Heart right ventricle (tissue), 16 donors: ENCODE measurements around the gene TSPAN9. TPM values are rescaled to one million over a fixed set of nuclear protein-coding genes. Genes with fewer than 3 reads are reported as not detected.

Source experiments
- ATAC-seq, 8 donors: fragments of 200-7000 bp; cut with Tn5 transposase; one replicate each; pipeline ENCODE4 v1.9.1; 2020; ENCODE audit warnings: mild to moderate bottlenecking in 8 of 8, moderate library complexity in 8 of 8, moderate number of reproducible peaks in 1 of 8
- DNase-seq, 2 donors: peaks; one replicate each; pipeline ENCODE4 v3.0.0-alpha.2; 2020
- H3K27ac ChIP-seq, 10 donors: fragments of 200-600 bp; sonication (generic) in 2 of 10; one replicate each; pipeline versions ENCODE4 v1.5.0 to v1.8.0; 2020 to 2022; ENCODE audit warnings: mild to moderate bottlenecking in 3 of 10
- H3K27me3 ChIP-seq, 7 donors: fragments of 200-600 bp; one replicate each; pipeline ENCODE4 v1.8.0; 2021 to 2022; ENCODE audit warnings: mild to moderate bottlenecking in 2 of 7
- H3K36me3 ChIP-seq, 9 donors: fragments of 200-600 bp; sonication (generic) in 1 of 9; one replicate each; pipeline versions ENCODE4 v1.5.0 to v1.8.0; 2020 to 2022; ENCODE audit warnings: mild to moderate bottlenecking in 2 of 9
- H3K4me1 ChIP-seq, 9 donors: fragments of 200-600 bp; sonication (generic) in 1 of 9; one replicate each; pipeline versions ENCODE4 v1.5.0 to v1.8.0; 2020 to 2022; ENCODE audit warnings: mild to moderate bottlenecking in 4 of 9
- H3K4me3 ChIP-seq, 10 donors: fragments of 200-600 bp; sonication (generic) in 2 of 10; one replicate each; pipeline versions ENCODE4 v1.5.0 to v1.8.0; 2020 to 2022; ENCODE audit warnings: mild to moderate bottlenecking in 7 of 10, moderate library complexity in 2 of 10
- H3K9me3 ChIP-seq, 11 donors: fragments of 200-600 bp in 10 of 11; sonication (generic) in 2 of 11; one replicate each; pipeline versions ENCODE4 v1.5.0 to v1.8.0; 2013 to 2022; ENCODE audit warnings: mild to moderate bottlenecking in 2 of 11, control low read depth in 1 of 11, moderate library complexity in 1 of 11
- CTCF ChIP-seq, 9 donors: fragments of 200-600 bp; sonication (generic) in 2 of 9; IDR thresholded peaks; one replicate each; pipeline versions ENCODE4 v1.5.0 to v1.8.0; 2021 to 2022; ENCODE audit warnings: antibody characterized with exemption in 9 of 9, mild to moderate bottlenecking in 5 of 9, moderate library complexity in 1 of 9
- WGBS, 2 donors: extraction: QIAGEN DNeasy Blood & Tissue Kit; methylation state at CpG; one replicate each; pipeline ENCODE4 v1.1.7; 2013; ENCODE audit warnings: inconsistent platforms in 1 of 2; 5-methylcytosine and 5-hydroxymethylcytosine counted together
- intact Hi-C, 10 donors: fragments of 100-400 bp; cut with DNase I; formaldehyde crosslinking; loops; one replicate each; pipeline versions ENCODE4 v1.11.1 to v1.14.2; 2022
- polyA plus RNA-seq, 2 donors: library from polyadenylated mRNA; stranded (reverse); fragments of 200-250 nt; gene quantifications; one replicate each; pipeline ENCODE4 v1.2.3, GENCODE V29; 2013
- total RNA-seq, 10 donors: library from RNA; stranded (reverse); fragmentation: NEBNext Ultra II Directional in 3 of 10; extraction: Animal tissue kit (Norgen Biotek cat#: 25700) in 3 of 10; gene quantifications; one replicate each; pipeline versions ENCODE4 v1.2.1 to v1.2.4, GENCODE V29; 2021 to 2023
- donor health status: Arrhythmogenic right ventricular cardiomyopathy.
- donor health status: ischemic (EF 13 %, LVEDD 7.1; RV severe dilation, severe dysfunction).
- donor health status: healthy with polysubstance abuse.
- donor health status: DM: no; HTN: yes; CAD: no.
- donor health status: DM: no; HTN: no; CAD: no.
- donor health status: ischemic (EF 25% LVEDD 6.9; RV normal size, moderate dysfunction).
- donor health status: ischemic (EF 25% LVEDD 5.7; RV mildly dilated, moderate dysfunction).
- donor health status: healthy.
- donor health status: DM: yes; HTN: yes; CAD: no.
- donor health status: Ischemic cardiomyopathy.
- donor health status: ischemic (EF 35%, LVEDD 5.7; RV mildly dilated, moderate dysfunction).
- donor health status: nonischemic (EF 11% LVEDD 7.7; RV severe dilation, severe dysfunction).
- donor health status: DM: yes; HTN: yes; CAD: no.
- donor health status: PGD.
- donor health status: ischemic (EF 29% LVEDD 5.4; RV normal size, mild dysfunction).
- donor health status: nonischemic (EF 23%, LVEDD 6.1; RV moderate dilation, normal function).

Gene TSPAN9
- total and polyA plus RNA-seq, 12 donors = 63.0 to 401 (median 251) TPM

- H3K9me3 ChIP-seq = no peaks in the 10 kb centered on the region
- no peak for TF ChIP-seq CTCF (IDR thresholded peaks at IDR 0.05)
- no peaks in the 10 kb centered on the region for H3K36me3 ChIP-seq
- H3K27ac ChIP-seq = no peak overlapping the region
- intact Hi-C loops = loop anchor here in 8 of 10 donors (5.0 to 10.0 kb wide), 12 partner anchors 33 to 897 kb away; no protein-coding TSS in a partner anchor
- DNase-seq (no peak), ATAC-seq (no peak)
- no peak overlapping the region for H3K4me3 ChIP-seq
- 83% methylated on average over 30 of the region's 30 CpGs for WGBS, 2 donors
- H3K27me3 ChIP-seq = peaks cover 0 to 10% (median 0%) of the 10 kb centered on the region in 7 donors
- H3K4me1 ChIP-seq = peaks cover 0 to 14% (median 10%) of the 10 kb centered on the region in 9 donors
Observed at GRCh38 chr12:3304436-3305165, 227.4 kb downstream of the TSPAN9 start.

GRCh38 chr12:3305464-3305863, 228.3 kb downstream of the TSPAN9 start:
- TF ChIP-seq CTCF (IDR thresholded peaks at IDR 0.05) = no peak
- 95 to 96% methylated on average over 12 of the region's 12 CpGs for WGBS, 2 donors
- no peak overlapping the region for H3K27ac ChIP-seq
- H3K36me3 ChIP-seq = no peaks in the 10 kb centered on the region
- intact Hi-C loops = loop anchor here in 6 of 10 donors (5.0 to 10.0 kb wide), 6 partner anchors 149 to 898 kb away; no protein-coding TSS in a partner anchor
- H3K27me3 ChIP-seq = peaks cover 0 to 10% (median 0%) of the 10 kb centered on the region in 7 donors
- H3K4me1 ChIP-seq = peaks cover 0 to 6% (median 4%) of the 10 kb centered on the region in 9 donors
- H3K4me3 ChIP-seq = no peak overlapping the region
- no peaks in the 10 kb centered on the region for H3K9me3 ChIP-seq
- DNase-seq (no peak), ATAC-seq (no peak)

GRCh38 chr12:3305904-3306619, 228.9 kb downstream of the TSPAN9 start:
- H3K9me3 ChIP-seq = no peaks in the 10 kb centered on the region
- peaks cover 0 to 10% (median 0%) of the 10 kb centered on the region in 7 donors for H3K27me3 ChIP-seq
- DNase-seq = no peak
- no peak overlapping the region for H3K27ac ChIP-seq
- H3K4me3 ChIP-seq = no peak overlapping the region
- 94 to 95% methylated on average over 19 of the region's 19 CpGs for WGBS, 2 donors
- ATAC-seq = no peak
- no peak for TF ChIP-seq CTCF (IDR thresholded peaks at IDR 0.05)
- no peaks in the 10 kb centered on the region for H3K36me3 ChIP-seq
- no peaks in the 10 kb centered on the region for H3K4me1 ChIP-seq
- intact Hi-C loops = loop anchor here in 6 of 10 donors (5.0 to 10.0 kb wide), 6 partner anchors 149 to 899 kb away; no protein-coding TSS in a partner anchor

GRCh38 chr12:3307389-3307788, 230.2 kb downstream of the TSPAN9 start:
- Histone ChIP-seq H3K27me3 (peaks cover 0 to 10% (median 0%) of the 10 kb centered on the region in 7 donors), H3K36me3 (no peaks in the 10 kb centered on the region), H3K4me3 (no peak overlapping the region), H3K27ac (no peak overlapping the region), H3K4me1 (peaks cover 0 to 8% (median 0%) of the 10 kb centered on the region in 9 donors), H3K9me3 (no peaks in the 10 kb centered on the region)
- TF ChIP-seq CTCF (IDR thresholded peaks at IDR 0.05) = no peak
- no peak for ATAC-seq
- intact Hi-C loops = loop anchor here in 6 of 10 donors (5.0 to 10.0 kb wide), 6 partner anchors 147 to 900 kb away; no protein-coding TSS in a partner anchor
- WGBS, 2 donors = 60 to 70% methylated on average over 8 of the region's 8 CpGs
- DNase-seq = no peak
